ENCODE data around the gene MRGPRX3.

The MRGPRX3 gene

GRCh38 chr11:18171377-18172000 is 39.1 kb downstream of the MRGPRX3 start:
- DNase-seq: no peak

- no peak for DNase-seq
Measured at GRCh38 chr11:18172666-18173065, 40.3 kb downstream of the MRGPRX3 start, which contains the start of gene MRGPRX4. MRGPRX4 (plus strand) TSS chr11:18172837; CDS start chr11:18173257, 420 bp downstream.

- DNase-seq: no peak
Measured at GRCh38 chr11:18173225-18173866, 41.0 kb downstream of the MRGPRX3 start.
